Measurements from ENCODE around the gene MSL1.

Gene MSL1

DNA sequence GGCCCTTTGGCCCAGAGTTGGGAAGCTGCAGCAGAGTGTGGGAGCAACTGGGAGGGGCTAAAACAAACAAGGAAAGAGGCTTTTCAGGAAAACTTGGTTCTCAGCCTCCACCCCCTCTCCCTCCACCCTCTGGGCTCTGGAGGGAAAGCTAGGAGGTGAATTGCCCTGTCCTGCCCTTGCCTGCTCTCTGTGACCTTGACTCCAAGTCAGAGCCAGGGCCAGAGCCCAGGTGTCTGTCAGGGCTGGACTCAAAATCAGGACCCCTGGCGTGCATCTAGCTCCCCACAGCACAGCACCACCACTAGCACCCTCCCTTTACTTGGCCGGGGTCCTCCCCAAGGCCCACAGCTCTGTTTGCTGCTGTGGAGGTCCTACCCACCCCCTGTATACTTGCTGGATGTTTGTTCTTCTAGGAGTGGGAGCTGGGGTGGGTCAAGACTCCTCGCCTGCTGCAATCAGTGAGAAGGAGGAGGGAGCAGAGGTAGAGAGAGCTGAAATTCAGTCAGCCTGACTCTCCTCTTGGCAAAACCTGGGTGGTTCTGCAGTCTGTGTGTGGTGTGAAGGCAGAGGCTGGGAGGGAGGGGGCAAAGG lies 18.6 kb upstream of the MSL1 start:
- H4K5ac ChIP-seq (ENCODE audit: low read length): no peak overlapping the region
- H2BK5ac ChIP-seq (ENCODE audit: low read length): no peak overlapping the region
- H3K4me1 ChIP-seq (ENCODE audit: control insufficient read depth, low read depth, low read length): peaks cover 18% of the 10 kb centered on the region
- H3K4ac ChIP-seq (ENCODE audit: low read depth, low read length): no peak overlapping the region
- WGBS (ENCODE audit: extremely low coverage, insufficient coverage, low lambda C conversion rate): no CpG with 5 or more reads among the region's 3 CpGs
- no peaks in the 10 kb centered on the region for H3K79me2 ChIP-seq (ENCODE audit: control insufficient read depth, insufficient read depth, low read length)
- H2BK120ac ChIP-seq (ENCODE audit: low read depth, low read length): no peak overlapping the region
- no peaks in the 10 kb centered on the region for H3K79me1 ChIP-seq (ENCODE audit: low read length)
- H3K56ac ChIP-seq (ENCODE audit: low read length): peak overlapping the region; percentile 4
- no peak overlapping the region for H4K8ac ChIP-seq (ENCODE audit: low read depth, low read length)
- H3K4me3 ChIP-seq (ENCODE audit: low read length): no peak overlapping the region
- no peak overlapping the region for H3K23ac ChIP-seq (ENCODE audit: low read length)
- H3K27me3 ChIP-seq (ENCODE audit: insufficient read depth, low read length, poor library complexity): no peaks in the 10 kb centered on the region
- H3K36me3 ChIP-seq (ENCODE audit: control insufficient read depth, insufficient read depth, low read length): no peaks in the 10 kb centered on the region
- H2AK5ac ChIP-seq (ENCODE audit: low read length): no peak overlapping the region
- H3K18ac ChIP-seq (ENCODE audit: low read length): no peak overlapping the region
- H2BK15ac ChIP-seq (replicated peaks; ENCODE audit: low read depth): no peak overlapping the region
- DNase-seq: no peak
- no peak overlapping the region for H3K27ac ChIP-seq (ENCODE audit: low read depth, low read length)
- peak overlapping the region; percentile 1 for H3K9ac ChIP-seq (ENCODE audit: low read length)
- no peak overlapping the region for H3K4me2 ChIP-seq (ENCODE audit: low read length)

- peak overlapping the region; percentile 1 for H3K9ac ChIP-seq (ENCODE audit: low read length)
- H2BK120ac ChIP-seq (ENCODE audit: low read depth, low read length): no peak overlapping the region
- H3K27ac ChIP-seq (ENCODE audit: low read depth, low read length): no peak overlapping the region
- peaks cover 14% of the 10 kb centered on the region for H3K4me1 ChIP-seq (ENCODE audit: control insufficient read depth, low read depth, low read length)
- no CpG with 5 or more reads among the region's 2 CpGs for WGBS (ENCODE audit: extremely low coverage, insufficient coverage, low lambda C conversion rate)
- no peaks in the 10 kb centered on the region for H3K79me1 ChIP-seq (ENCODE audit: low read length)
- no peak for DNase-seq
- H3K56ac ChIP-seq (ENCODE audit: low read length): peak overlapping the region; percentile 4
- H3K4ac ChIP-seq (ENCODE audit: low read depth, low read length): no peak overlapping the region
- H3K79me2 ChIP-seq (ENCODE audit: control insufficient read depth, insufficient read depth, low read length): no peaks in the 10 kb centered on the region
- H3K4me3 ChIP-seq (ENCODE audit: low read length): no peak overlapping the region
- H3K18ac ChIP-seq (ENCODE audit: low read length): no peak overlapping the region
- no peaks in the 10 kb centered on the region for H3K36me3 ChIP-seq (ENCODE audit: control insufficient read depth, insufficient read depth, low read length)
- H3K23ac ChIP-seq (ENCODE audit: low read length): no peak overlapping the region
- H4K8ac ChIP-seq (ENCODE audit: low read depth, low read length): no peak overlapping the region
- H2BK15ac ChIP-seq (replicated peaks; ENCODE audit: low read depth): no peak overlapping the region
- no peak overlapping the region for H3K4me2 ChIP-seq (ENCODE audit: low read length)
- no peaks in the 10 kb centered on the region for H3K27me3 ChIP-seq (ENCODE audit: insufficient read depth, low read length, poor library complexity)
- H4K5ac ChIP-seq (ENCODE audit: low read length): no peak overlapping the region
- H2BK5ac ChIP-seq (ENCODE audit: low read length): no peak overlapping the region
- no peak overlapping the region for H2AK5ac ChIP-seq (ENCODE audit: low read length)
These were observed 18.1 kb upstream of the MSL1 start for GRCh38 chr17:40103688-40104087.

GRCh38 chr17:40104594-40105486 lies 16.9 kb upstream of the MSL1 start:
- Histone ChIP-seq H3K4me3 (ENCODE audit: low read length) (no peak overlapping the region), H3K18ac (ENCODE audit: low read length) (no peak overlapping the region), H3K23ac (ENCODE audit: low read length) (no peak overlapping the region), H3K27ac (ENCODE audit: low read depth, low read length) (no peak overlapping the region), H4K5ac (ENCODE audit: low read length) (no peak overlapping the region), H2BK15ac (replicated peaks; ENCODE audit: low read depth) (no peak overlapping the region), H3K79me1 (ENCODE audit: low read length) (no peaks in the 10 kb centered on the region), H3K4ac (ENCODE audit: low read depth, low read length) (no peak overlapping the region), H3K56ac (ENCODE audit: low read length) (peak overlapping the region; percentile 35), H3K4me2 (ENCODE audit: low read length) (no peak overlapping the region), H2BK120ac (ENCODE audit: low read depth, low read length) (no peak overlapping the region), H4K8ac (ENCODE audit: low read depth, low read length) (no peak overlapping the region), H3K36me3 (ENCODE audit: control insufficient read depth, insufficient read depth, low read length) (no peaks in the 10 kb centered on the region), H3K79me2 (ENCODE audit: control insufficient read depth, insufficient read depth, low read length) (no peaks in the 10 kb centered on the region), H2BK5ac (ENCODE audit: low read length) (no peak overlapping the region), H3K9ac (ENCODE audit: low read length) (no peak overlapping the region), H2AK5ac (ENCODE audit: low read length) (peak overlapping the region; percentile 3), H3K27me3 (ENCODE audit: insufficient read depth, low read length, poor library complexity) (no peaks in the 10 kb centered on the region), H3K4me1 (ENCODE audit: control insufficient read depth, low read depth, low read length) (peaks cover 9% of the 10 kb centered on the region)
- no peak for DNase-seq
- no CpG with 5 or more reads among the region's 3 CpGs for WGBS (ENCODE audit: extremely low coverage, insufficient coverage, low lambda C conversion rate)

GRCh38 chr17:40105861-40106759 lies 15.7 kb upstream of the MSL1 start:
- Histone ChIP-seq H3K27ac (ENCODE audit: low read depth, low read length) (no peak overlapping the region), H3K56ac (ENCODE audit: low read length) (no peak overlapping the region), H3K4me2 (ENCODE audit: low read length) (no peak overlapping the region), H4K8ac (ENCODE audit: low read depth, low read length) (no peak overlapping the region), H3K36me3 (ENCODE audit: control insufficient read depth, insufficient read depth, low read length) (no peaks in the 10 kb centered on the region), H3K79me1 (ENCODE audit: low read length) (no peaks in the 10 kb centered on the region), H2AK5ac (ENCODE audit: low read length) (no peak overlapping the region), H2BK15ac (replicated peaks; ENCODE audit: low read depth) (no peak overlapping the region), H3K4ac (ENCODE audit: low read depth, low read length) (no peak overlapping the region), H2BK120ac (ENCODE audit: low read depth, low read length) (no peak overlapping the region), H3K4me3 (ENCODE audit: low read length) (no peak overlapping the region), H3K79me2 (ENCODE audit: control insufficient read depth, insufficient read depth, low read length) (no peaks in the 10 kb centered on the region), H2BK5ac (ENCODE audit: low read length) (no peak overlapping the region), H4K5ac (ENCODE audit: low read length) (no peak overlapping the region), H3K27me3 (ENCODE audit: insufficient read depth, low read length, poor library complexity) (no peaks in the 10 kb centered on the region), H3K4me1 (ENCODE audit: control insufficient read depth, low read depth, low read length) (peaks cover 6% of the 10 kb centered on the region), H3K18ac (ENCODE audit: low read length) (no peak overlapping the region), H3K23ac (ENCODE audit: low read length) (no peak overlapping the region), H3K9ac (ENCODE audit: low read length) (peak overlapping the region; percentile 3)
- WGBS (ENCODE audit: extremely low coverage, insufficient coverage, low lambda C conversion rate): no CpG with 5 or more reads among the region's 5 CpGs
- no peak for DNase-seq

DNA sequence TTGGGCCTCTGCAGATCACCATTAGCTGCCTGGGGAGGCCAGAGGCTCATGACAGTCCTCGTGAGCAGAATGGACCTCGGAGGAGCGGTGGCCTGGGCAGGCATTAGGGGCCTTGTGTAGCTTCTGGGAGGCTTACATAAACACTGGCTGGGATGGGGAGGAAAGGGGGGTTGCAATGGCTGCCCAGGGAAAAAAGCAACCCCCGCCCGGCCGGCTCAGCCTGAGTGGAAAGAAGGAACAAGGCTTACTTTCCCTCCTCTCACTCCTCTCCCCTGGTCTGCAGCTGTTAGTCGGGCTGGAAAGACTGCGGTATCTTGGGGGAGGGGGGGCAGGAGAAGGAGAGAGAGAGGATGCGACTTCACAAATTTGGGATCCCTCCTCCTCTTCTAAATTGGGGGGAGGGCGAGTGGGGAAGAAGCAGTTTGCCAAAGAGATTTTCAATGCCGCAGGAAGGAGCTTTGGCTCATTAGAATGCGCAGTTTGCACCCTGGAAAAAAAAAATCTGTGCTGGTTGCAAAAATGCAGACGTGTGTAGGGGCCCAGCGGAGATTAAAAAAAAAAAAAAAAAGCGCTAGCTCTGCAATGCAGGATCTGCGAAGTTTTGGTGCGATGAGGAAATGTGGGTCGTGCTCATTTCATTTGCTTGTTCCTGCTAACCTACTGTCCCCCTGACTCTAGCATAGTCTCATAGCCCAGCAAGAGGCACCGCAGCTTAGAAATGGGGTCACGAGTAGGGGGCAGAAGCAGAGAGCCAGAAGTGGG lies 14.8 kb upstream of the MSL1 start:
- Histone ChIP-seq H2AK5ac (ENCODE audit: low read length) (no peak overlapping the region), H3K9ac (ENCODE audit: low read length) (peak overlapping the region; percentile 4), H3K27me3 (ENCODE audit: insufficient read depth, low read length, poor library complexity) (no peaks in the 10 kb centered on the region), H2BK15ac (replicated peaks; ENCODE audit: low read depth) (no peak overlapping the region), H3K79me2 (ENCODE audit: control insufficient read depth, insufficient read depth, low read length) (no peaks in the 10 kb centered on the region), H3K23ac (ENCODE audit: low read length) (no peak overlapping the region), H3K4me1 (ENCODE audit: control insufficient read depth, low read depth, low read length) (peaks cover 9% of the 10 kb centered on the region), H2BK5ac (ENCODE audit: low read length) (no peak overlapping the region), H3K56ac (ENCODE audit: low read length) (peak overlapping the region; percentile 78), H3K79me1 (ENCODE audit: low read length) (no peaks in the 10 kb centered on the region), H2BK120ac (ENCODE audit: low read depth, low read length) (no peak overlapping the region), H3K36me3 (ENCODE audit: control insufficient read depth, insufficient read depth, low read length) (no peaks in the 10 kb centered on the region), H3K18ac (ENCODE audit: low read length) (peak overlapping the region; percentile 85), H3K4me2 (ENCODE audit: low read length) (no peak overlapping the region), H3K4me3 (ENCODE audit: low read length) (no peak overlapping the region), H3K27ac (ENCODE audit: low read depth, low read length) (no peak overlapping the region), H4K8ac (ENCODE audit: low read depth, low read length) (no peak overlapping the region), H4K5ac (ENCODE audit: low read length) (no peak overlapping the region), H3K4ac (ENCODE audit: low read depth, low read length) (peak overlapping the region; percentile 38)
- DNase-seq: no peak
- no CpG with 5 or more reads among the region's 20 CpGs for WGBS (ENCODE audit: extremely low coverage, insufficient coverage, low lambda C conversion rate)
